ENCODE measurements around the gene TRAF1.
A peak's percentile ranks its signal among the peaks of the same experiment; 100 is the strongest.

TRAF1 gene

GRCh38 chr9:120870206-120870605, 56.4 kb downstream of the TRAF1 start:
- DNase-seq (ENCODE audit: low spot score) = no peak

GRCh38 chr9:120869726-120870125, 56.9 kb downstream of the TRAF1 start:
- no peak for DNase-seq (ENCODE audit: low spot score)

DNA sequence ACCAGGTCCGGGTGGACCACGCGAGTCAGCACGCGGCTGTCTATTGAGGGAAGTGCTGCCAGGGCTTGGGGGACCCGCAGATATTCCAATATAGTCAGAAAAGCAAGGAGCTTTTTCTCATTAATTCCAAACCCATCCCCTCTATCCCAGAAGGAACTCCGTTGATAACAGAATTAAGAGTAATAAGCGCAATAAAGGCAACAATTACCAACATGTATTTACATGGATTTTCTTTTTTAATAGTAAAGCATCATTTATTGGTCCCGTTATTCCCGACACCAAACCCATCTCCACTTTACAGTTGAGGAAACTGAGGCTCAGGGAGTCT, 57.3 kb downstream of the TRAF1 start:
- no peak for DNase-seq (ENCODE audit: low spot score)

DNA sequence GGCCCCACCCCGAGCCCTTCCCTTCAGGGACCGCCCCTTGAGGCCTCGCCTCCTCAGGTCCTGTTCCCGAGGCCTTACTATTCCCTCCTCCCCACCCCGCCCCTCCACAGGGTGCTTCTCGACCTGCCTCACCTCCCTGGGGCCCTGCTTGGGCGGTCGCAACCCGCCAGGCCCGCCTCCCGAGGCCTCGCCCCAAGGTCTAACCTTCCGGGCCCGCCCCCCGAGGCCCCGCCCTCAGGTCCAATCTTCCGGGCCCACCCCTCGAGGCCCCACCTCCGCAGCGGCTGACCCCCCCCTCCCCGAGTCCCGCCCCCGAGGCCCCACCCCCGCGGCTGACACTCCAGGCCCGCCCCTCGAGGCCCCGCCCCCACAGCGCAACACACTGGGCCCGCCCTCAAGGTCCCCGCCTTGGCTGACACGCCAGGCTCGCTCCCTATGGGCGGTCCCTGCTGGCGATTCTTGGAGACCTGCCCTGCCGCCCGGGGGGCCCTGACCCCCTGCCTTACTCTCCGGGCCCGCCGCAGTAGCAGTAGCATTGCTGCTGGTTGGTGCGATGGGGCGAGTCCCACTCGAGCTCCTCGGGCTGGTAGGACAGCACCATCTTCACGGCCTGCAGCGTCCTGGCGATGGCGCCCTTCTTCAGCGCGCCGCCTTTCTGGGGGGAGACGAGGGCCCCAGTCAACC, 57.8 kb downstream of the TRAF1 start:
- peak; percentile 97 for DNase-seq (ENCODE audit: low spot score)

GRCh38 chr9:120868339-120868675, 58.3 kb downstream of the TRAF1 start:
- no peak for DNase-seq (ENCODE audit: low spot score)

DNA sequence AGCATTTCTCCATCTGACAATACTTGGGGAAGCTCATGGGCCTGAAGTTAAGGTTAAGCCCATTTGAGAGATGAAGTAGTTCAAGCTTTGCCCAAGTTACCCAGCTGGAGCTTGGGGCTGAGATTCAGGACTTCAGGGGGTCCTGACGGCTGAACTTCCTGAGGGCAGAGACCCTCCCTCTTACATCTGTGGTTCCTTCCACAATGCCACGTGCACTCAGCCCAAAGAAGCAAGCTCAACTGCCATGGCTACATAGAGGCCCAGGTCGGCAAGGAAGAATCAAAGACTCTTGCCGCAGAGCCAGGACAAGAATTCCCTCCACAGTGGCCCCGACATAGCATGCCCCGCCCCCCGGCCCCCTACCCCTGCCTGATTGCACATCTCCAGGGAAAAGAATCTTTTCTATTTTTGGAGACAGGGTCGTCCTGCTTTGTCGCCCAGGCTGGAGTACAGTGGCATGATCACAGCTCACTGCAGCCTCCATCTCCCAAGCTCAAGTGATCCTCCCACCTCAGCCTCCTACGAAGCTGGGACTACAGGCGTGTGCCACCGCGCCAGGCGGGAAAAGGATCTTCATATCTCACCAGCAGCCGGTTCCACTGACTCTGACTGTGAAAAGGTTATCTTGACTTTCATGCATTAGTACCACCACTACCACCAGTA, 58.8 kb downstream of the TRAF1 start:
- no peak for DNase-seq (ENCODE audit: low spot score)

- DNase-seq (ENCODE audit: low spot score) = no peak
Measured at GRCh38 chr9:120866651-120867050, 59.9 kb downstream of the TRAF1 start.

DNA sequence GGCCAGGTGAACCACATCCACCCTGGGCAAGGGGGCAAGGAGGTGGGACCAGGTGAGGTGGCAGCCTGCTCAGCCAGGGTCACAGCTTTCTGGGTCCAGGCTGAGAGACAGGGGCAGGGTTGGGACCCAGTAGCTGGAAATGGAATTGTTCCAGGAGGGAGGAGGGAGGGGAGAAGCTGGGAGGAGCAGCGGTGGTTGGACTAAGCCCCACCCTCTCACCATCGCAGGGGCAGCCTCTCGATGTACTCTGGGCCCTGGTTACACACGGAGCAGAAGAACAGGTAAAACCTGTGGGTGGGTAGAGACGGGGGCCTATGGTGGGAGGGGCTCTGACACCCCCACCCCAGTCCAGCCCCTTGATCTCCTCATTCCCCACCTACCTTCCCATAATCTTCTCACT, 60.8 kb downstream of the TRAF1 start:
- DNase-seq (ENCODE audit: low spot score) = no peak

DNA sequence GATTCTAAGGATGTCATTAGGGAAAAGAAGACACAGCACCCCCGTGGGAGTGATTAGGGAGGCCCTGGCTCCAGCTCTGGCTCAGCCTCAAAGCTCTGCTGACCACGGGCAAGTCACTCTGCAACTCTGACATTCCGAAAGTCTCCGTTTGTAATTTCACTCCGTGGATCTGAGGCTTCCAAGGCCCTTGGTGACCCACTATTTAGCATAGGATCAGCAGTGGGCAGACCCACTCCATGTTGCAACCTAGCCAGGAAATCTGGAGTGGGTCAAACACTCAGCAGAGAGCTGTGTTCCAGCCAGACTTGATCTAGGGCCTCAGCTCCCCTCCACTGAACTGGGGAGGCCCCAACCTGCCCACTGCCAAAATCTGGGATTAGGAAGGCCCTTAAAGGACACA, 61.4 kb downstream of the TRAF1 start:
- DNase-seq (ENCODE audit: low spot score) = no peak

GRCh38 chr9:120864719-120865118, 61.9 kb downstream of the TRAF1 start:
- no peak for DNase-seq (ENCODE audit: low spot score)

DNA sequence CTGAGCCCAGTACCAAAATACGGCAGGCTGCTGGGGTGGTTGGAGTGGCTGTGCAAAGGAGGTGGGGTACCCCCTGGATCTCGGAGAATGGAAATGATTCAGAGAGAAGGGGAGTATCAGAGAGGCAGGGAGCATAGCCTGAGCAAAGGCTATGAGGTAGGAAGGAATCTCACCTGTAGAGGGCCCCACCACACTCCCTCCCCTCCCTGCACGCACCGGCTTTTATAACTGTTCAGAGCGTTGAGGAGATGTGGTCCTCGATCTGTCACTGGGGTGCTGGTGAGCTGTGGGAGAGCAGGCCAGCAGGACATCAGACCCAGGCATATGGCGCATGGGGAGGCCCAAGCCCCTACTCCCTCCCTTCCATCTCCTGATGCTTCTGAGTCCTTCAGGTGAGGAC, 62.8 kb downstream of the TRAF1 start:
- no peak for DNase-seq (ENCODE audit: low spot score)

DNA sequence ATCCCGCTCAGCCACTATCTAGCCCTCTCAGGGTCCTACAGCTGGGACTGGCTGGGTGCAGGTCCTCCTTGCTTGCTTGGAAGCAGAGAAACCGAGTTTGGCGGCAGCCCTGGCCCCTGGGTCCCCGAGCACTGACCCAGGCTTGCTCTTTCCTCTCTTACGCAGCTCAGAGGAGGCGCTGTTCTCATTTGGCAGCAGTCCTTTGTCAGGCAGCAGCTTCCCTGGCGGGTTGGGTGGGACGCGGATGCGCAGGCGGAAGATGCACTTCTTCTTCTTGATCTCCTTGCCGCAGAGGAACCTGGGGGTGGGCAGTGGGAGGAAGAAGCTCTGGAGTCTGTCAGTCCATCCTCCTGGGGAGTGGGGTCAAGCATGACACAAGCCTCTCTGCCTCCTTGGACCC, 64.1 kb downstream of the TRAF1 start:
- DNase-seq (ENCODE audit: low spot score) = no peak

DNA sequence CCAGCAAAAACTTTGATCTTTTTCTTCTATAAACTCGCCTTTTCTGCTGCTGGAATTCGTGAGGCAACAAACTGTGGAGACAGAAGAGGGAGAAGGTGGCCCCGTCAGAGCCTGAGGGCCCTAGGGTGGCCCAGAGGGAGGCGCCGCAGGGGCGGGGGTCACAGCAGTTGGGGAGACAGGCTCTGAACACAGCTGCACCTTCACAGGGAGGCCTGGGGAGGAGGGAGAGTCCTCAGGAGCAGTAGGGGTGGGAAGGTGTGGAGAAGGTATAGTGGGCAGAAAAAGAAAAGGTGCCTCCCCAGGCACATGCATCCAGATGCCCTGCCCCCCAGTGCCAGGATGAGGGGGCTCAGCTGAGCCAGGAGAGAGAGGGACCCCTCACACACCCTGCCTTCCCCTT, 64.7 kb downstream of the TRAF1 start:
- no peak for DNase-seq (ENCODE audit: low spot score)

DNA sequence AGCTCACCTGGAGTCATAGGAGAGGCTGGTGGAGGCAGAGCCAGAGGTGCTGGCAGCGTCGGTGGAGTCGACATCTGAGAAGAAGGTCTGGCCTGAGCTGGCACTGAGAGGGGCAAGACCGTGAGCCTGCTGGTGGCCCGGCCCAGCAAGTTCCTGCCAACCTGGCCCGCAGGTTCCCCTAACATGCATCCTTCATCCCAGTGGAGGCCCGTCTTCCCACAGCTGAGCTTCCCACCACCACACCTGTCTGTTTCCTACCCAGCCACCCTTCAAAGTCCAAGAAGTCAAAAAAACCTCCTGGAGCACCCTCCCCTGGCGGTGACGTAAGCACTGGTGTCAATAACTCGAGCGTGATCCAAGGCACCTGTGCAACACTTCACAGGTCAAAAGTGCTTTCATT, 66.5 kb downstream of the TRAF1 start:
- DNase-seq (ENCODE audit: low spot score) = no peak

GRCh38 chr9:120859361-120859760, 67.2 kb downstream of the TRAF1 start:
- DNase-seq (ENCODE audit: low spot score) = no peak

DNA sequence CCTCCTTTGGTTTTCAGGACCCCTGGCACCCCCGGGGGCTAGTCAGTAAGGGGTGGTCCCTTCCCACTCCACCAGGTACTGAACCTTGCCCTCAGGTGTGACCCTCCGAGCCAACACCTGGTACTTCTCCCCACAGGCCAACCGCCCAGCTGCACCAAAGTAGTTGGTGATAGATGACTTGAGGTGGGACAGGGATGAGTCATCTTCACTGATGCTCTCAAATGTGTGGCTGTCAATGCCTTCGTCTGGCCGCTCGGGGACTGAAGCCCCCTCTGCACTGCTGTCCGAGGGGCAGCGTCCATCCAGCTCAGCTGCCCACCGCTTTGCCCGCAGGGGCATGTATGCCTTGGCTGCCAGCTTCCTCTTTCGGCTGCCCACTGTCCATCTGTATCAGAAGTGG, 68.7 kb downstream of the TRAF1 start:
- no peak for DNase-seq (ENCODE audit: low spot score)

DNA sequence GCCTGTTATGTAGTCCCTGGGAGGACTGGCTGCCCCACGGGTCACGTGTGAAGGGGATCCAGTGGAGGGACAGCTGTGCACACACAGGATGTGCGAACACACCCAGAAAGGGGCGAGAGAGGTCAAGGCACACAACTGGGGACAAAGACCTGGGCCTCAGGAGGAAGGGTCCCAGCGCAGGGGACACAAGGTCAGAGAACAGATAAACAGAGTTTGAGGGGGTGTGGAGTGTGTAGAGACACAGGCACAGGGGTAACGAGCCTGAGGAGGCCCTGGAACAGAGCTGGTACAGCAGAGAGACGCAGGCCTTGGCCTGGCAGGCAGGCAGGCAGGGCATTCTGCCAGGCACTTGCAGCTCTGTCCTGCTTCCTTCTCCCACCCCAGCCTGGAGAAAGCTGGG, 69.1 kb downstream of the TRAF1 start:
- no peak for DNase-seq (ENCODE audit: low spot score)

GRCh38 chr9:120856700-120857099, 69.9 kb downstream of the TRAF1 start:
- DNase-seq (ENCODE audit: low spot score) = no peak

DNA sequence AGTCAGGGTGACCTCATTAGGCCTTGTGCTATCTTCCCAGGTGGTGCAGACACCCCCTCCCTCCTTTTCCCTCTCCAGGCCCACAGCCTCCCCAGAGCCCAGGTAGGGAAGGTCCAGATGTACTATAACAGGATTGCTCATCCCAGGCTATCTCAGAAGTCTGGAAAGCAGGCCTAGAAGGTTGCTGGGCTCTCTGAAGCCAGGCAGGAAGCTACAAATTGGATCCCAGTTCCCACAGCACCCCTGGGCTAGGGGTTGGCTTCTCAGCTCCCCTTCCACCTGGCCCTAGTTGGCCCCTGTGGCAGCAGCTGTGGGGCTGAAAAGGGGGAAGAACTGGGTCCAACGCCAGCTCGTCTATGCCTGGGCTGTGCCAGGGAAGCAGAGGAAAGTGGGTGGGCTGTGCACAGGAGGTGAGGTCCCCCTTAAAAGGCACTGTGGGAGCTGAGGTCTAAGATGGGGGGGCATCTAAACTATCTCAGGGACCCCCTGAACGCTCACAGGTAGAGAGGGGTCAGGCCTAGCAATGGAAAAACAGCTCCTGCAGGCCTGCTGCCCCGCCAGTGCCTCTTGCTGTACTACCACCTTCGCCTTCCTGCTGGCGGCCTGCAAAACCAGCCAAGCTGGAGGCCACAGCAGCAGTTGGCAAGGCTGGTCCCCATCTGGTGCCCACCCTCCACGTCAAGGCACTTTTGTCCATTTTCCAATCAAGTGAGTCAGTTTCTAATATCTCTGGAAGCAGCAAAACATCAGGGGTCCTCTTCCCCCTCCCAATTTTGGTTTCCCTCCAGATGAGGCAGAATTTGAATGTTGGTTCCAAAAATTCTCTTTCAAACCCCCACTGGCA, 70.5 kb downstream of the TRAF1 start:
- no peak for DNase-seq (ENCODE audit: low spot score)

DNA sequence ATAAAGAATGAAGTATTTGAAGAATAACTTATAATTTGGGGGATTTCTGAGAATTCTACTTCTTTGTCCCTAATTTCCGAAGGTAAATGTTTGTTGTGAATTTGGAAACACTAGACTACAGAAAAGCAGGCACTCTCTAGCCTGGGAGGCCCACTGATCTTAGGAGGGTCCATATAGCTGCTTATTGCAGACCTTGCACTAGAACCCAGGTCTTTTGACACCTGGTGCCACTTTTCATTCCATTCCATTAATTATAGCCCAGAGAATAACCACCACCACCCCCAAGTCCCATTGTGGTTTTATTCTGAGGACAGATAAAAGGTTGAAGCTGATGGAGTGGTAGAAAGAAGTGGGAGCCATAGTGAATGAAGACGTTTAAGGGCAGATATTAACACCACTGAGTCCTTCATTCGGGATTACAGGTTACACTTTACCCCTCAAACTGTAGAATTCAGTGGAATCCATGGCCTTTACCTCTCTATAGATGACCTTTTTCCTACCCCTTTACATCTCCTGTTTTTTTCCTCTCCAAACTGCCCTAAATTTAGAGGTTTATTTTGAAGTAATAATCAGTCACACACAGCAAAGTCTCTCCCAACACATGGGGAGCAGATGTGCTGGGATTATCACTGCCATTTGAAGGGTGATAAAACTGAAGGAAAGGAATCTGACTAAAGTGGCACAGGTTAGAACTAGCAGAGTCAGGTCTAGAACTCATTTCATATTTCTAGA, 71.8 kb downstream of the TRAF1 start:
- DNase-seq (ENCODE audit: low spot score) = no peak

GRCh38 chr9:120853198-120853597, 73.4 kb downstream of the TRAF1 start:
- DNase-seq (ENCODE audit: low spot score) = no peak

Measured in CD4-positive, alpha-beta T cell treated with Interleukin-2 at 100 ng/mL for 4 hours (primary cell).